ENCODE measurements around the gene SH3D21.

DNA sequence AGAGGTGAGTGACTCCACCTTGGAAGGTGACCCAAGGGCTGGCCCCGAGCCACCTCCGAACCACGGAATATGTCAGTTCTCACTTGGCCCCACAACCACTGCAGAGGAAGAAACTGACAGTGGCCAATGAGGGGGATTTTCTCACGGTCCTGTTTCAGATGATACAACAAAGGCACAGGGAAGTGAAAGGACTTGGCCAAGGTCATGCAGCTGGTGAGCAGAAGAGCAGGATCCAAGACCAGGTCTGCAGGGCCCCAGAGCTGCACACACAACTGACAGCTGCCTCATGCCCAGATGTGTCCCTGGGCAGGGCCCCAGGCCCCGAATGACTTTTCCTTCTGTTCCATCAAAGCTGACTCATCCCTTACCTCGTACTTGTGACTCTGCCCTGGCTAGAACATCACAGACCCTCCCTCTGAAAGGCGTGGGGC lies 43.1 kb downstream of the SH3D21 start:
- TF ChIP-seq, protein P1, sequence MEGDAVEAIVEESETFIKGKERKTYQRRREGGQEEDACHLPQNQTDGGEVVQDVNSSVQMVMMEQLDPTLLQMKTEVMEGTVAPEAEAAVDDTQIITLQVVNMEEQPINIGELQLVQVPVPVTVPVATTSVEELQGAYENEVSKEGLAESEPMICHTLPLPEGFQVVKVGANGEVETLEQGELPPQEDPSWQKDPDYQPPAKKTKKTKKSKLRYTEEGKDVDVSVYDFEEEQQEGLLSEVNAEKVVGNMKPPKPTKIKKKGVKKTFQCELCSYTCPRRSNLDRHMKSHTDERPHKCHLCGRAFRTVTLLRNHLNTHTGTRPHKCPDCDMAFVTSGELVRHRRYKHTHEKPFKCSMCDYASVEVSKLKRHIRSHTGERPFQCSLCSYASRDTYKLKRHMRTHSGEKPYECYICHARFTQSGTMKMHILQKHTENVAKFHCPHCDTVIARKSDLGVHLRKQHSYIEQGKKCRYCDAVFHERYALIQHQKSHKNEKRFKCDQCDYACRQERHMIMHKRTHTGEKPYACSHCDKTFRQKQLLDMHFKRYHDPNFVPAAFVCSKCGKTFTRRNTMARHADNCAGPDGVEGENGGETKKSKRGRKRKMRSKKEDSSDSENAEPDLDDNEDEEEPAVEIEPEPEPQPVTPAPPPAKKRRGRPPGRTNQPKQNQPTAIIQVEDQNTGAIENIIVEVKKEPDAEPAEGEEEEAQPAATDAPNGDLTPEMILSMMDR (IDR thresholded peaks at IDR 0.05; ENCODE audit: borderline replicate concordance, extremely low read depth, low read length, poor library complexity, severe bottlenecking), result no peak
- TF ChIP-seq EZH2 (IDR thresholded peaks at IDR 0.05; ENCODE audit: borderline replicate concordance, low read depth, low read length, severe bottlenecking), result no peak
